Activated T-cell treated with anti-CD3 and anti-CD28 coated beads, Interleukin-2, amount 50 U/mL, for 24 hours (primary cell): ENCODE results near the gene IFNL2.

Experiments
- DNase-seq: peaks from one replicate; pipeline ENCODE4 v3.0.0-alpha.2; 2020
- H3K27ac Mint-ChIP-seq: 2 replicates; pipeline ENCODE4 v1.8.0; 2020; ENCODE audit warnings: mild to moderate bottlenecking, mixed read lengths
- H3K27me3 Mint-ChIP-seq: 2 replicates; pipeline ENCODE4 v1.8.0; 2020; ENCODE audit warnings: mixed read lengths
- H3K36me3 Mint-ChIP-seq: 2 replicates; pipeline ENCODE4 v1.8.0; 2020; ENCODE audit warnings: low read depth, mixed read lengths
- H3K4me1 Mint-ChIP-seq: 2 replicates; pipeline ENCODE4 v1.8.0; 2020; ENCODE audit warnings: low read depth, mixed read lengths
- H3K4me3 Mint-ChIP-seq: 2 replicates; pipeline ENCODE4 v1.8.0; 2020; ENCODE audit warnings: mild to moderate bottlenecking, moderate library complexity, mixed read lengths
- H3K9me3 Mint-ChIP-seq: 2 replicates; pipeline ENCODE4 v1.8.0; 2020; ENCODE audit warnings: mixed read lengths

IFNL2 gene

GRCh38 chr19:39246951-39247669, 21.1 kb upstream of the IFNL2 start:
- peaks cover 4% of the 10 kb centered on the region for H3K4me1 Mint-ChIP-seq
- DNase-seq, result peak; percentile 59
- H3K36me3 Mint-ChIP-seq, result no peaks in the 10 kb centered on the region
- H3K9me3 Mint-ChIP-seq, result no peaks in the 10 kb centered on the region
- H3K27me3 Mint-ChIP-seq, result peaks cover 21% of the 10 kb centered on the region
- H3K4me3 Mint-ChIP-seq, result no peak overlapping the region
- H3K27ac Mint-ChIP-seq, result no peak overlapping the region

GRCh38 chr19:39247701-39248664, 20.2 kb upstream of the IFNL2 start:
- peak; percentile 48 for DNase-seq
- no peak overlapping the region for H3K4me3 Mint-ChIP-seq
- no peaks in the 10 kb centered on the region for H3K9me3 Mint-ChIP-seq
- peaks cover 4% of the 10 kb centered on the region for H3K4me1 Mint-ChIP-seq
- peaks cover 21% of the 10 kb centered on the region for H3K27me3 Mint-ChIP-seq
- no peaks in the 10 kb centered on the region for H3K36me3 Mint-ChIP-seq
- H3K27ac Mint-ChIP-seq, result no peak overlapping the region

GRCh38 chr19:39248806-39249205, 19.4 kb upstream of the IFNL2 start, which contains the start of gene IFNL4:
TSS of gene IFNL4 (minus strand) at chr19:39248856.
- H3K4me3 Mint-ChIP-seq, result no peak within 1 kb of the TSS
- H3K27me3 Mint-ChIP-seq, result peaks cover 21% of the 10 kb centered on the region
- peaks cover 4% of the 10 kb centered on the region for H3K4me1 Mint-ChIP-seq
- no peak within 1 kb of the TSS for H3K27ac Mint-ChIP-seq
- no peak for DNase-seq
- no peaks in the 10 kb centered on the region for H3K9me3 Mint-ChIP-seq
- no peaks in the 10 kb centered on the region for H3K36me3 Mint-ChIP-seq

- H3K4me3 Mint-ChIP-seq, result no peak overlapping the region
- no peaks in the 10 kb centered on the region for H3K36me3 Mint-ChIP-seq
- peaks cover 4% of the 10 kb centered on the region for H3K4me1 Mint-ChIP-seq
- H3K27me3 Mint-ChIP-seq, result peaks cover 21% of the 10 kb centered on the region
- no peak for DNase-seq
- H3K9me3 Mint-ChIP-seq, result no peaks in the 10 kb centered on the region
- no peak overlapping the region for H3K27ac Mint-ChIP-seq
These were observed 17.1 kb upstream of the IFNL2 start for GRCh38 chr19:39251081-39251480.

GRCh38 chr19:39251846-39252245, 16.4 kb upstream of the IFNL2 start:
- Mint-ChIP-seq H3K36me3 (no peaks in the 10 kb centered on the region), H3K9me3 (no peaks in the 10 kb centered on the region), H3K27me3 (peaks cover 20% of the 10 kb centered on the region), H3K4me1 (peaks cover 4% of the 10 kb centered on the region), H3K4me3 (no peak overlapping the region), H3K27ac (no peak overlapping the region)
- no peak for DNase-seq

GRCh38 chr19:39252458-39252857, 15.7 kb upstream of the IFNL2 start:
- no peak overlapping the region for H3K4me3 Mint-ChIP-seq
- H3K36me3 Mint-ChIP-seq, result no peaks in the 10 kb centered on the region
- H3K27ac Mint-ChIP-seq, result no peak overlapping the region
- no peak for DNase-seq
- peaks cover 16% of the 10 kb centered on the region for H3K27me3 Mint-ChIP-seq
- peaks cover 2% of the 10 kb centered on the region for H3K4me1 Mint-ChIP-seq
- H3K9me3 Mint-ChIP-seq, result no peaks in the 10 kb centered on the region

- peaks cover 7% of the 10 kb centered on the region for H3K4me1 Mint-ChIP-seq
- no peaks in the 10 kb centered on the region for H3K36me3 Mint-ChIP-seq
- peaks cover 10% of the 10 kb centered on the region for H3K27me3 Mint-ChIP-seq
- H3K27ac Mint-ChIP-seq, result no peak overlapping the region
- no peak for DNase-seq
- H3K9me3 Mint-ChIP-seq, result no peaks in the 10 kb centered on the region
- H3K4me3 Mint-ChIP-seq, result no peak overlapping the region
These were observed 14.6 kb upstream of the IFNL2 start for GRCh38 chr19:39253374-39254149.

GRCh38 chr19:39254531-39255345, 13.5 kb upstream of the IFNL2 start:
- no peaks in the 10 kb centered on the region for H3K9me3 Mint-ChIP-seq
- H3K27me3 Mint-ChIP-seq, result no peaks in the 10 kb centered on the region
- peaks cover 7% of the 10 kb centered on the region for H3K4me1 Mint-ChIP-seq
- H3K36me3 Mint-ChIP-seq, result no peaks in the 10 kb centered on the region
- DNase-seq, result no peak
- no peak overlapping the region for H3K27ac Mint-ChIP-seq
- H3K4me3 Mint-ChIP-seq, result no peak overlapping the region

- Mint-ChIP-seq H3K9me3 (no peaks in the 10 kb centered on the region), H3K27me3 (peaks cover 6% of the 10 kb centered on the region), H3K36me3 (no peaks in the 10 kb centered on the region), H3K4me3 (no peak overlapping the region), H3K4me1 (peaks cover 5% of the 10 kb centered on the region), H3K27ac (no peak overlapping the region)
- DNase-seq, result no peak
These were observed 11.0 kb upstream of the IFNL2 start for GRCh38 chr19:39257227-39257626.

- Mint-ChIP-seq H3K27ac (no peak overlapping the region), H3K9me3 (no peaks in the 10 kb centered on the region), H3K4me1 (peaks cover 15% of the 10 kb centered on the region), H3K27me3 (peaks cover 40% of the 10 kb centered on the region), H3K4me3 (no peak overlapping the region), H3K36me3 (no peaks in the 10 kb centered on the region)
- no peak for DNase-seq
These were observed 6.5 kb upstream of the IFNL2 start for GRCh38 chr19:39261704-39262103.

GRCh38 chr19:39262496-39262895, 5.7 kb upstream of the IFNL2 start:
- Mint-ChIP-seq H3K4me3 (no peak overlapping the region), H3K9me3 (no peaks in the 10 kb centered on the region), H3K27me3 (peaks cover 40% of the 10 kb centered on the region), H3K27ac (no peak overlapping the region), H3K4me1 (peaks cover 15% of the 10 kb centered on the region), H3K36me3 (no peaks in the 10 kb centered on the region)
- DNase-seq, result no peak

GRCh38 chr19:39263912-39264305, 4.3 kb upstream of the IFNL2 start:
- no peaks in the 10 kb centered on the region for H3K36me3 Mint-ChIP-seq
- H3K4me3 Mint-ChIP-seq, result no peak overlapping the region
- no peaks in the 10 kb centered on the region for H3K9me3 Mint-ChIP-seq
- peaks cover 40% of the 10 kb centered on the region for H3K27me3 Mint-ChIP-seq
- peaks cover 10% of the 10 kb centered on the region for H3K4me1 Mint-ChIP-seq
- no peak for DNase-seq
- H3K27ac Mint-ChIP-seq, result no peak overlapping the region

GRCh38 chr19:39264306-39265290, 3.6 kb upstream of the IFNL2 start:
- H3K4me1 Mint-ChIP-seq, result peaks cover 10% of the 10 kb centered on the region
- no peak overlapping the region for H3K27ac Mint-ChIP-seq
- H3K27me3 Mint-ChIP-seq, result peaks cover 45% of the 10 kb centered on the region
- no peak for DNase-seq
- H3K9me3 Mint-ChIP-seq, result no peaks in the 10 kb centered on the region
- H3K4me3 Mint-ChIP-seq, result no peak overlapping the region
- no peaks in the 10 kb centered on the region for H3K36me3 Mint-ChIP-seq
